Activated T-cell treated with anti-CD3 and anti-CD28 coated beads, Interleukin-2, amount 50 U/mL, for 72 hours (primary cell): Measurements from ENCODE around the gene GREB1L. TPM values are rescaled to one million over a fixed set of nuclear protein-coding genes. Genes with fewer than 3 reads are reported as not detected.

ENCODE experiments used
- total RNA-seq, 2 donors: library from RNA; stranded (reverse); gene quantifications; one replicate each; pipeline ENCODE4 v1.2.3, GENCODE V29; 2022

The GREB1L gene
- total RNA-seq, 2 donors from 2014 or later, result not detected

Other genes with a start within 250 kb of the GREB1L start
- gene ROCK1, start 130.4 kb upstream of the GREB1L start, total RNA-seq, result 10 to 100 TPM; 62.5 to 67.5 TPM